PC-3 (cell line): ENCODE results near the gene PCDH9. TPM values are rescaled to one million over a fixed set of nuclear protein-coding genes. Genes with fewer than 3 reads are reported as not detected.
A peak's percentile ranks its signal among the peaks of the same experiment; 100 is the strongest.

Source experiments
- ATAC-seq: fragments of 200-7000 bp; cut with Tn5 transposase; 2 replicates; pipeline ENCODE4 v1.9.1; 2020; ENCODE audit warnings: mild to moderate bottlenecking, moderate library complexity
- BruUV-seq: library from RNA; stranded (reverse); fragments of 400-500 nt; replicated peaks from 2 replicates; lab custom pipeline; 2021; lab: Mats Ljungman, UMichigan
- CTCF ChIA-PET: fragments of 300-600 bp; sonication (Branson Sonifier 250); formaldehyde crosslinking; loops from one replicate; lab custom pipeline; 2022; ENCODE audit warnings: antibody characterized with exemption; lab: Charles Lee
- POLR2A ChIA-PET: fragments of 300-600 bp; sonication (Branson Sonifier 250); formaldehyde crosslinking; loops from one replicate; lab custom pipeline; 2022; ENCODE audit warnings: antibody characterized with exemption; ENCODE audit not compliant: unreplicated experiment; lab: Charles Lee
- DNase-seq: peaks from one replicate; pipeline ENCODE4 v3.0.0-alpha.2; 2015
- H2AFZ ChIP-seq: fragments of 300-600 bp; sonication (generic); 2 replicates; pipeline ENCODE4 v1.6.0; 2016; ENCODE audit warnings: antibody characterized with exemption, low read length
- H3F3A ChIP-seq: fragments of 300-600 bp; sonication (generic); one replicate; pipeline ENCODE4 v1.6.0; 2017; ENCODE audit warnings: antibody characterized with exemption, low read length, control low read depth, mild to moderate bottlenecking; ENCODE audit not compliant: unreplicated experiment
- H3K27ac ChIP-seq: fragments of 300-600 bp; sonication (generic); 2 replicates; pipeline ENCODE4 v1.5.1; 2016; ENCODE audit warnings: mild to moderate bottlenecking, low read length
- H3K27me3 ChIP-seq: fragments of 300-600 bp; sonication (generic); 2 replicates; pipeline ENCODE4 v1.6.1; 2016; ENCODE audit warnings: low read length, mixed read lengths
- H3K36me3 ChIP-seq: fragments of 300-600 bp; sonication (generic); 2 replicates; pipeline ENCODE4 v1.6.1; 2016; ENCODE audit warnings: low read depth, mixed run types, low read length, mixed read lengths
- H3K4me1 ChIP-seq: fragments of 300-600 bp; sonication (generic); 2 replicates; pipeline ENCODE4 v1.5.1; 2016; ENCODE audit warnings: low read length; ENCODE audit not compliant: insufficient read depth
- H3K4me2 ChIP-seq: fragments of 300-600 bp; sonication (generic); 2 replicates; pipeline ENCODE4 v1.6.0; 2016; ENCODE audit warnings: low read length
- H3K4me3 ChIP-seq: fragments of 300-600 bp; sonication (generic); 2 replicates; pipeline ENCODE4 v1.5.1; 2016; ENCODE audit warnings: mild to moderate bottlenecking, low read length, mixed read lengths
- H3K79me2 ChIP-seq: fragments of 300-600 bp; sonication (generic); 2 replicates; pipeline ENCODE4 v1.6.1; 2017; ENCODE audit warnings: low read length, mixed read lengths
- H3K9ac ChIP-seq: fragments of 300-600 bp; sonication (generic); 2 replicates; pipeline ENCODE4 v1.6.0; 2016; ENCODE audit warnings: mild to moderate bottlenecking, low read length
- H3K9me2 ChIP-seq: fragments of 300-600 bp; sonication (generic); replicated peaks from 2 replicates; pipeline ENCODE4 v1.6.1; 2016; ENCODE audit warnings: mixed run types, low read length, mixed read lengths
- H3K9me3 ChIP-seq: fragments of 300-600 bp; sonication (generic); 2 replicates; pipeline ENCODE4 v1.6.1; 2016; ENCODE audit warnings: low read length, mixed read lengths
- H4K20me1 ChIP-seq: fragments of 300-600 bp; sonication (generic); 2 replicates; pipeline ENCODE4 v1.6.1; 2016; ENCODE audit warnings: low read length, mixed read lengths
- EZH2 ChIP-seq: fragments of 300-600 bp; sonication (generic); IDR thresholded peaks from one replicate; pipeline ENCODE4 v1.6.1; 2017; ENCODE audit warnings: antibody characterized with exemption, mild to moderate bottlenecking, low read length; ENCODE audit not compliant: unreplicated experiment
- EZH2phosphoT487 ChIP-seq: fragments of 300-600 bp; sonication (generic); IDR thresholded peaks from 2 replicates; pipeline ENCODE4 v1.6.1; 2018; ENCODE audit warnings: mild to moderate bottlenecking, antibody characterized with exemption, low read length, borderline replicate concordance
- intact Hi-C: fragments of 100-400 bp; cut with micrococcal nuclease; formaldehyde crosslinking; loops from 2 replicates; pipeline ENCODE4 v1.9.0; 2023
- total RNA-seq: library from RNA; depleted of rRNA; stranded (reverse); fragments of >200 nt; gene quantifications from 2 replicates; pipeline ENCODE4 v1.2.3, GENCODE V29; 2014
- TF ChIP-seq, protein P1 (sequence below): fragments of 300-600 bp; sonication (generic); conservative IDR thresholded peaks from 2 replicates; pipeline ENCODE4 v1.5.1; 2017; ENCODE audit warnings: antibody characterized with exemption, low read depth, mild to moderate bottlenecking, low read length

Gene PCDH9
- total RNA-seq, 1 experiment from 2014 or later = 0.98 TPM

DNA sequence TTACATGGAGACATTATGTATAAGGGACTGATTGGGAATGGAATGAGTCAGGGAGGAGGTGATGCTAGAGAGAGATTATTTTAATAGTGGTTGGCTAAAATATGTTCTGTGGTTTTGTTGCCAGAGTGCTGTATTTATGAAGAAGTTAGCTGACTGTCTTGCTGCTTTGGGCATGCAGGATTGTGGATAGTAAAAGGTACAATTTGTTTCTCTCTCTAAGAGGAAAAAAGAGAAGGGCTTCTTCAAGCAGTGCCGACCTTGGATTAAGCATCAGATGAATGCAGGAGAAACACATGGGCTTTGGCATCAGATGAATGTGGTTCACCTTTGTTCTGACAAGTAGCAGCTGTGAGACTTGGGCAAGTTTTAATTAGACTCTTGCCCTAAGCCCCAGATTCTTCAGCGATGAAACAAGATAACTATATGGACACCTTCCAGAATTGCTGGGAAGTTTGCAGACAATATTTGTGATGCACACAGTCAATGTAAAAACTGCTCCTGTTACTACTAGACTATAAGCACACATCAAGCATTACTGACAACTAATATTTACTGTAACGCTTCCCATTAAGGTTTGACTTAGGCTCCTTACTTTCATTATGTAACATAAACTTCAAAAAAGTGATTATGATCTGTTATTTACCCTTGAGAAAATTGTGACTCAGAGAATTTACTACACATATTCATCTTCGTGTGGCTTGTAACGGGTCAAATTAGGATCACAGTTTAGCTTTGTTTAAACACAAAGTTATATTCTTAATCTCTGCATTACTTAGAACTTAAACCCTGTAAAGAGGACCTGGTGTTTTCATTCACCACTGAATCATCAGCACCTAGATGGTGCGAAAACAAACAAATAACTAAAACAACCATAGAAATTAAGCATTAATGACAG is 824.0 kb downstream of the PCDH9 start:
- H3K79me2 ChIP-seq = no peaks in the 10 kb centered on the region
- peak overlapping the region; percentile 32; the same call in 1 of the 2 replicates for H3K9ac ChIP-seq
- ChIA-PET POLR2A (interaction anchor here (0.5 to 0.7 kb wide), 2 partner anchors 251 to 380 kb away, joined by 4 to 5 read pairs; no protein-coding TSS in a partner anchor), CTCF (no interaction called here)
- peaks cover 51% of the 10 kb centered on the region for H3K4me1 ChIP-seq
- BruUV-seq = no TSS peak
- H3K36me3 ChIP-seq = no peaks in the 10 kb centered on the region
- no peaks in the 10 kb centered on the region for H3K27me3 ChIP-seq
- peak overlapping the region; percentile 86 for H3K27ac ChIP-seq
- intact Hi-C loops = loop anchor here (1.0 to 10.0 kb wide), 3 partner anchors 479 to 824 kb away; partner anchors contain the start of gene PCDH9
- H3K4me2 ChIP-seq = peak overlapping the region; percentile 59
- ATAC-seq = peak; percentile 67
- no peaks in the 10 kb centered on the region for H3F3A ChIP-seq
- peak overlapping the region; percentile 15 for H3K4me3 ChIP-seq
- no peaks in the 10 kb centered on the region for H3K9me3 ChIP-seq
- H3K9me2 ChIP-seq = no peaks in the 10 kb centered on the region
- no peak overlapping the region for H2AFZ ChIP-seq
- H4K20me1 ChIP-seq = no peaks in the 10 kb centered on the region
- TF ChIP-seq EZH2 (no peak), EZH2phosphoT487 (no peak)
- TF ChIP-seq, protein P1, sequence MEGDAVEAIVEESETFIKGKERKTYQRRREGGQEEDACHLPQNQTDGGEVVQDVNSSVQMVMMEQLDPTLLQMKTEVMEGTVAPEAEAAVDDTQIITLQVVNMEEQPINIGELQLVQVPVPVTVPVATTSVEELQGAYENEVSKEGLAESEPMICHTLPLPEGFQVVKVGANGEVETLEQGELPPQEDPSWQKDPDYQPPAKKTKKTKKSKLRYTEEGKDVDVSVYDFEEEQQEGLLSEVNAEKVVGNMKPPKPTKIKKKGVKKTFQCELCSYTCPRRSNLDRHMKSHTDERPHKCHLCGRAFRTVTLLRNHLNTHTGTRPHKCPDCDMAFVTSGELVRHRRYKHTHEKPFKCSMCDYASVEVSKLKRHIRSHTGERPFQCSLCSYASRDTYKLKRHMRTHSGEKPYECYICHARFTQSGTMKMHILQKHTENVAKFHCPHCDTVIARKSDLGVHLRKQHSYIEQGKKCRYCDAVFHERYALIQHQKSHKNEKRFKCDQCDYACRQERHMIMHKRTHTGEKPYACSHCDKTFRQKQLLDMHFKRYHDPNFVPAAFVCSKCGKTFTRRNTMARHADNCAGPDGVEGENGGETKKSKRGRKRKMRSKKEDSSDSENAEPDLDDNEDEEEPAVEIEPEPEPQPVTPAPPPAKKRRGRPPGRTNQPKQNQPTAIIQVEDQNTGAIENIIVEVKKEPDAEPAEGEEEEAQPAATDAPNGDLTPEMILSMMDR = no peak
- DNase-seq = peak; percentile 58

DNA sequence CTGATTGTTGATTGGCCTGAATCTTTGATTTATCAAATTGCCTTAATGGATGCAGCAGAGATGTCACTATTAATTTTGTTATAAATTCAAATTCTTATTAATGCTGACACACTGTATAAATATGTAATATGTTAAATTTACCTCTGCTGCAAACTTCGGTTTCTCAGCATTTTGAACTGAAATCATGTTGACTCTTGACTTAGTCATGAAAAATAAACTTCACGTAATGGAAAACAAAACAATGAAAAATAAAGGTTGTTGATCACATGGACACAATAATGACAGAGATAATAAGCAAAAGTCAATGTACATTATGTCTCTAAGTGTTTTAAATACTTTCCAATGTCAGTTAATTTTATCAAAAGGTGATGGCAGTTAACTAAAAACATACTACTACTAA is 827.6 kb downstream of the PCDH9 start:
- ATAC-seq (0 out of 2 replicates have a peak, but pooled peaks have one; percentile 5), DNase-seq (peak; percentile 63)
- Histone ChIP-seq H3K36me3 (no peaks in the 10 kb centered on the region), H3K9me3 (no peaks in the 10 kb centered on the region), H3K4me1 (peaks cover 51% of the 10 kb centered on the region), H3K9me2 (no peaks in the 10 kb centered on the region), H3F3A (no peaks in the 10 kb centered on the region), H3K9ac (peak overlapping the region; percentile 31; the same call in 1 of the 2 replicates), H2AFZ (no peak overlapping the region), H4K20me1 (no peaks in the 10 kb centered on the region), H3K4me2 (0 out of 2 replicates have a peak overlapping the region, but pooled peaks have one; percentile 33), H3K27ac (peak overlapping the region; percentile 59), H3K79me2 (no peaks in the 10 kb centered on the region), H3K4me3 (no peak overlapping the region), H3K27me3 (no peaks in the 10 kb centered on the region)
- ChIA-PET CTCF (no interaction called here), POLR2A (no interaction called here)
- BruUV-seq = no TSS peak
- intact Hi-C loops = loop anchor here (2.0 to 10.0 kb wide), 2 partner anchors 254 to 712 kb away; no protein-coding TSS in a partner anchor
- TF ChIP-seq EZH2 (no peak), EZH2phosphoT487 (no peak)
- TF ChIP-seq, protein P1 = no peak
